Stimulated activated CD4-positive, alpha-beta T cell treated with anti-CD3 and anti-CD28 coated beads, TNF-alpha, amount 100 ng/mL, for 4 hours (primary cell): Measurements from ENCODE around the gene SNX10.

ENCODE experiments used
- DNase-seq, 3 experiments: peaks; one replicate each; pipeline ENCODE4 v3.0.0-alpha.2; 2020; ENCODE audit warnings: low read depth in 3 of 3

The SNX10 gene

DNA sequence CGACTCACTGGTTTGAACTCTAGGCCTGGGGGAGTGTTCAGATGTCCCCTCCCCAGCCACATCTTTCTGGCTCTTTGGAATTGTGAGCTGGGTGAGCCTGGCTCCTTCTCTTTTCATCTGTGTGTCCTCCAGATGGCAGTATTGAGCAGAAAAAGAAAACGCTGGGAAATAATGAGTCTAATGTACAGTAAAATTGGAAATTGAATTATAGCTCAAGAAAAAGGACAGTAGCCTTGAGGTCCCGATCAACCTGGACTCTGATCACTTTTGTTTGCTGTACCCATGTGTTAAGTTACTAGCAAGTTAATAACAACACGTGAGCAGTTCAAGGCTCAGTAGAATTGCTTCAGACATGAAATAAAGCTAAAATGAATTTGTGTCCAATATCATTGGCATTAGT is 77.9 kb downstream of the SNX10 start:
- no peak for DNase-seq

DNA sequence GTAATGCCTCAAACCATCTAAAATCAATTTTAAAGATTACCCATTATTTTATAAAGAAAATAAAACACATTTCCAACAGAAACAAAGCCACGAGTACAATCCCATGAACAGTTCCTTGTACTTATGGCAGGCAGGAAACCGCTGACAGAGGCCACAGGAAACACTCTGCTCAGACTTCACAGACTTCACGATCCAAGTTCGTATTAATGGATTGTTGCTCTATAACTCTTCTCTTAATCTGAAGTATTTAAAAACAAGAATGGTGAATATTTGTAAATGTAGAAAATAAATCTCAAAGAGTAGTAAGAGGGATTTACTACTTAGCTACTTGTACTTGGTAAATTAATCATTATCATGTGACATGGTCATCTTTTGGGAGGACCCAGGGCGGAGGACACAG is 78.3 kb downstream of the SNX10 start:
- DNase-seq, result no peak

DNA sequence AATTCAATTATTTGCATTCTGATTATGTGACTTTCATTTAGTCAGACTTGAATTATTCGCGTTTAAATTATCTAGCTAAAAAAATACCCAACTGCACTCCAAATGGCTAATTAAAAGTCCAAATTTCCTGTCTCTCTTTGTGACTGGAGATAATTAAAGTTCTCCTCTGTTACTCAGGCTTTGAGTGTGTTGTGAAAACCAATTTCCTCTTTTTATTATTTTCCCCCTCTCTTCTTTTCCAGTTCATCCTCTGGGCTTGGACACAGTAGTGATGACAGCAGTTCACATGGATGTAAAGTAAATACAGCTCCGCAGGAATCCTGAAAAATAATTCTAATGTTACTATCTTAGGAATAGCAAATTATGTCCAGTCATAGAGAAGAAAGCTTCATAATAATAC is 80.6 kb downstream of the SNX10 start:
- DNase-seq, result no peak

DNA sequence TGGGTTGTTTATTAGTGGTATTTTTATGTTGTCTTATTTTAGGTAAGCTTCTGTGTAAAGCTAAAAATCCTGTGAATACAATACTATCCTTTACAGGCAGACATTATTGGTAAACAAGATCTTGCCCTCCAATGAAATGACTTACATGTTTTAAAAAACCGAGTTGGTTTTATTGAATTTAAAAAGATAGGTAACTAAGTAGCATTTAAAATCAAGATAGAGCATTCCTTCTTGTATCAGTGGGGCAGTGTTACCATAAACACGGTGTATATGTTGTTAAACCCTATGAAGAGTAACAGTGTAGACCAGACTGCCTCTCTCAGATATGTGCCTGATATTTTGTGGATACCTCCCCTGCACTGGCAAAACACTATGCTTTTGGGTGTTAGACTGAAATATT is 81.0 kb downstream of the SNX10 start:
- no peak for DNase-seq

DNA sequence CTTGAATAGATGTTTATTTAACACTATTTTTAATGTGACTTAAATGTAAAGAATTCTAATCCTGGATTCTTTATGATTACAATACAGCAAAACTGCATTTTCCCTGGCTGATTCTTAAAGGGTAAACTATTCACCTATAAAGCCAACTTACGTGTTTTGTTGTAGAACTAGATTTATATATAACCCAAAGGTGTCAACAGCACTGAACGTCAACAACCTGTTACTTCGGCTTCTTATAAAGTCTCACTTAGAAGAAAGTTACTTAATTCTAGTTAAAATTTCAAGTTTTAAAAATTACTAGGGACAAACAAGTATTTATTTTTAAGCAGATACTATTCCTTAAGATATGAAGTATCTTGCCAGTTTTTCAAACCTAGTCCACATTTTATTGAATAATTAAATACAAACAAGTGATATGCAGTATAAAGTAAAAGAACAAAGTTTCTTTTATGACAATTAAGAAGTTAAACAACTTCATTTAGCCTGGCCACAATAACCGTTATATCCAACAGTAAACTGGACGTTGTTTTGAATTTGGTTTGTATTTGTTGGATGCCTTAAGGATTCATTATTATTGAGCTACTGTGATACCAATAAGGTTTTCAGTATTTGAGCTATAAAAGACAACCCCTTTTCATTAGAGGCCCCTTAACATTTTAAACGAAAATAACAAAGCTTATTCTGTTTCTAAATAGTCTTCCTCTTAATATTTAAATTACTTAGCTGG is 83.1 kb downstream of the SNX10 start:
- no peak for DNase-seq

DNA sequence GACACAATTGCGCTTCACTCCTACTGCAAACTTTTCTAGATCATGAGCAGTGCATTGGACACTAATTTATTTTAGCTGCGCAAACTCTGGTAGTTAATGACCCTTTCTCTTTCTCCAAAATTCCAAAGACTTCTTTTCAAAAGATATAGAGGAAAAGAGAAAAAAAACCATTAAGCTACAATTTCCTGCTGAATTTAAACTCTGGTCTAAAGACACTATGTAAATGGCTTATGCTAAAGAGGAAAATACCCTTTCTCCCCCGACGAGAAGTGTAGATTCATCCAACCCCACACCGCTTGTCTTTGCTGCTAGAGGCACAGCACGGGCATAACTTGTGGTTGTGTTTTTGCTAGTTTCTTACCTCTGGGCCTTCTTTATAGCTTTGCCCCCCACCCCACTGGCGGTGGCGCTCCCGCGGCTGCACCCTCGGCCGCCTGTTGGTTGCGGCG is 84.1 kb downstream of the SNX10 start:
- no peak for DNase-seq

DNA sequence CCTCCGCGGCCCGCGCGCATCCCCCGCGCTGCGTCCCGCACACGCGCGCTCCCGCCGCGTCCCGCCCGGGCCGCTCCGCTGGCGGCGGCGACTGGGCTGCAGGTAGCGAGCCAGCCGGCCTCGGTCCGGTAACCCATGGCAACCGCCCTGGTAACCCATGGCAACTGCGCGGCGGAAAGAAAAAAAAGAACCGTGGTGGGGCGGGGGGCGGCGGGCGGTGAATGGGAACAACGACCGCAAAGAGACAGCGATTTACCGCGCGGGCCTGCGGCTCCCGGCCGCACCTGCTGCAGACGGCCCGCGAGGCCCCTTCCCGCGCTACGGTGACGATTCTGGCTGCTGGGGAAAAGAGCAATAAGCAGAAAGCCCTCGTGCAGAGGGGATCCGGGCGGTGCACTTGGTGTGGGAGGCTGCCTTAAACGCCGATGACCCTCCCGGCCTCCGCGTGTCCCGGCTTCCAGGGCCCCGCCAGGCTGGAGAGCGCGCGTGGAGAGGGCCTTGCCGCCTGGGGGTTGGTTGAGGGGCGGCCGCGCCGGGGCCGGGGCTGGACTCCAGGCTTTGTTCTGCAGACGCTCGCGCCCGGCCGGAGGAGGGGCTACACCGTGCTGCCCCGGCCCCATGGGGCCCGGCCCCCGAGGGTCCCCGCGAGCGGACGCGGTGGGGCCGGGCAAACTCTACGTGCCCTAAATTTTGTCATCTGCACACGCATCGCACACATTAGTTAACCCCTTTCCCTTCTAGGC is 84.7 kb downstream of the SNX10 start:
- no peak for DNase-seq

DNA sequence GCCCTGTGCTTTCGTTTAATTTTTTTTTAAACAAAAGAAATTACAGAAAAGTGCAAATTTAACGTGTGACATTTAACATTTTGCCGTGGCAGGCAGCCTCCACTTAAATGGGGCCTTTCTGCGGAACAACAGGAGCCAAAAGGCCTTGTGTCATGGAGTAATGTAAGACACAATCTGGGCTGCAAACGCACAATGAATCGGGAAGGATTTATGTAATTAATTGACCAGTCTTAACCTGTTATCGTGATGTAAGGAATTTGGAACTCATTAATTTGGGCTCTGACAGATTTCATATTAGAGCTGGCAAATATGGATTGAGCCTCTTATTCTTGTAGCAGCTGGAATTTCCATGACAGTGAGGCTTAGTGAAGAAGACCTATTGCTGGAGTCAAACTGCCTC is 86.4 kb downstream of the SNX10 start:
- no peak for DNase-seq

DNA sequence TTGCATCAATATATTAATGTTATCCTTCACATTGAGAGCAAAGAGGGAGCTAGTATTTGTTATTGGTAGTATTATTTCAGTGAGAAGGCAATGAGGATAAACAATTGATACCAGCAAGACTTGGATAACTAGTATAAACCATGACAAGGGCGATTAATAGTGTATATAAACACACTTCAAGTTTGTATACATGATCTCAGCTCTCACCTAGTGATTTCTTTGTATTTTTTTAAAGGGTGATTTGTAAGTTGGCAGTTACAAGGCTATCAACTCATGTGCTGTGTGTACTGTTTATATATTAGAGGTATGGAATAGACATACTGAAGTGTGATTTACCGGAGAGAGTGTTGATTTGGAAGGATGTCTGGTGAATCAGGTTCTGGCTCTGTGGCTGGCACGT is 88.0 kb downstream of the SNX10 start:
- no peak for DNase-seq

DNA sequence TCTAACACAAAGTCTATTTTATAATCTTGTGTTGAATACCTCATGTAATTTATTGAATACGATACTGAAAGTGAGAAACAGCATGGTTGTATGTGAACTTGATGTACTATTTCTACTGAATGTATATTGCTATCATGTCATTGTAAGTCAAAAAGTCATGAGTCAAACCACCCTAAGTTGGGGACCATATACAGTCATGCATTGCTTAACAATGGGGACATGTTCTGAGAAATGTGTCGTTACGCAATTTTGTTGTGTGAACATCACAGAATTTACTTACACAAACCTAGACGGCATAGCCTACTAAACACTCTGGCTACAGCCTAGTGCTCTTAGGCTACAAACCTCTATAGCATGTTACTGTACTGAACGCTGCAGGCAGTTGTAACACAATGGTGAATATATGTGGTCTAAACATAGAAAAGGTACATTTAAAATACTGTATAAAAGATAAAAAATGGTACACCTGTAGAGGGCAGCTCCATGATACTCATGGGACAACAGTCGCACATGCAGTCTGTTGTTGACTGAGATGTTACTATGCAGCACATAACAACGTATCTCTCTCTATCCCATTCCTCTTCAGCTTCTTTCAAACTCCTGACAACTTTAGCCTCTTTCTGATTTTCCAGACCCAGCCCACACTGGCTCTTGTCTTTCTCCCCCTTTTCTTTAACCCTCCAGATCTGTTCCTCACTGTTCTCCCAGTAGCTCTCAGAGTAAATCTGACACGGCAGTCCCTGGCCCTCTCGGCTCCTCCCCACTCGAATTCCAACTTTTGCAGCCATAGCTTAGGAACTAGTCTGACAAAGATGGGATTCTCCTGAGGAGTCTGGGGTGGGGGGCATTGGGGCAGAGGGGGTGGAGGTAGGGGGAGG is 90.1 kb downstream of the SNX10 start:
- no peak for DNase-seq

DNA sequence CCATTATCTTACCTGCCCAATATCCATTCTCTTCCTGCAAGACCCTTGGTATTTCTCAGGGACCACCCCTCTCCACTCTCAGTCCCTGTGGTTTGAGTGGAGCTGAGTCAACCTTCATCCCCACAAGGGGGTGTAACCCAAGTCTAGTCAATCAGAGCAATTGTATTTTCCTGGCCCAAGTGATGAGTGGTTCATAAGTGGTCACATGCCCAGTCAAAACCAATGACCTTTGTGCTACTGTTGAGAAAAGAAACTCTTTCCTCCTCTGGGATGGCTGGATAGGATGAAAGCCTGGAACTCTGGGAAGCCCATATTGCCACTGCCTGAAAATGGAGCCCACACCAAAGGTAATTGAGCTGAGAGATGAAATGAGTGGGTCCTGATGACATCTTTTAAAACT is 93.6 kb downstream of the SNX10 start:
- no peak for DNase-seq

DNA sequence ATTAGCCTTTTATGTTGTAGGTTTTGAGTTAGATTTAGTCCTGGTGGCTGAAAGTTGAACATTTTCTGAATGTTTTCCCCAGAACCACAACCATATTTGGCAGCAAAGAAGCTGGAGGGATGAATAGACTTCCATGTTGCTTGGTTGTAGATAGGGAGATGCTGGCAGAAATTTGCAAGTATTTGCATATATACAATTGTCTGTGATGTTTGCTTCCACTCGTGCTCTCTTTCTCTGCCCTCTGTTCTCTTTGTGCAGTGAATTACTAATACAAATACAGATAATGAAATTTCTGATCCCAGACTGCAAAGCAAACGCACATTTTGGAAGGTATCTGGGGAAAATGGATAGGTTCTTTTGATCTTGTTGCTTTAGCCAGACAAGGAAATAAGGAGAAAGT is 96.1 kb downstream of the SNX10 start:
- no peak for DNase-seq

DNA sequence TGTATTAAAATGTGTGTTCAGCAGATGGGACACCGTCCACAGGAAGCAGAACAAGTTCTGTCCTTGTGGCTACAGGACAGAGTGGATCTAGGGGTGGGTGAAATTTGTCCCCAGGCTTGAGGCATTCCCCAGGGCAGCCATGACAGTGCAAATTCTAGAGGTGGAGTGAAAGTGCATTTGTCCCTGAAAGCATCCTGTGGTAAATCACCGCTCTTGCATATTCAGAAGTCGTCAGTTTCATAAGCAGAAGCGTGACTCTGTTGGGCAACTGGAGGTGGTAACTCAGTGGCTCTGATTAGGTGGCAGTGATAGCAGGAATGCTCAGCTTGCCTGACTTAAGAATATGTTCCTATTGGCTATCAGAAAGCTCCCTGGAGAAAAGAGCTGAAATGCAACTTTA is 96.6 kb downstream of the SNX10 start:
- no peak for DNase-seq

DNA sequence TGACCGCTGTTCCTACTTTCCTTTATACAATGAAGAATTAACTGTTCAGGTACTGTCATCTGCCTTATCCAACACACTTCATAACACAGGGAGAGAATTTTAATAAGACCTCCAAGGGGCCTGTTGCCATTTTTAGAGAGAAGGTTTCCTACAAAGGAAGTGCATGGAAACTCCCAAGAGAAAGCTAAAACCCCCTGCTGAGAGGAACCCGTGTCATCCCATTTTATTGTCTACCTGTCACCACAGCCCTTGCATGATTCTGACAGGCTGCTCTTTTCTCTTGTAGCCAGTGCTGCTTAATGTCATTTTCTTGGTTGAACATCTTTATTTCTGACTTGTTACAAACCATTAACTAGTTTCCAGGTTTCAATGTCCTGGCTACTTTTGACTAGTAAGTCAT is 98.4 kb downstream of the SNX10 start:
- DNase-seq, result no peak

DNA sequence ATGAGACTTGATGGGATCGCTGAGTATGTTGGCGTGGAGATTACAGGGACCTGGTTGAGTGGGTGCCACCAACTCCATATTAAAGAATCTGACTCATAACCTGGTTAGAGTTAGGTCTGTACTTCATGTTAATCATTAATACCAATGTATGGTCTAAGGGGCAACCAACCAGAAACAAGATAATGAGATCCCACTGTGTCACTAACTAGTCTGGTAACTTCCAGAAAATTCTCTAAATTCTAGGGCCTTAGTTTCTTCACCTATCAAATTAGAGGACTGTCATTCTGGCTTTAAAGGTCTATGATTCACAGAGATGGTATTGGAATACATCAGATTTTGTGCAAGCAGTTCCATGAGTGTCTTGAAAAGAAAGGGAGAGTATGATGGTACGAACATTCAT is 102.2 kb downstream of the SNX10 start:
- no peak for DNase-seq

DNA sequence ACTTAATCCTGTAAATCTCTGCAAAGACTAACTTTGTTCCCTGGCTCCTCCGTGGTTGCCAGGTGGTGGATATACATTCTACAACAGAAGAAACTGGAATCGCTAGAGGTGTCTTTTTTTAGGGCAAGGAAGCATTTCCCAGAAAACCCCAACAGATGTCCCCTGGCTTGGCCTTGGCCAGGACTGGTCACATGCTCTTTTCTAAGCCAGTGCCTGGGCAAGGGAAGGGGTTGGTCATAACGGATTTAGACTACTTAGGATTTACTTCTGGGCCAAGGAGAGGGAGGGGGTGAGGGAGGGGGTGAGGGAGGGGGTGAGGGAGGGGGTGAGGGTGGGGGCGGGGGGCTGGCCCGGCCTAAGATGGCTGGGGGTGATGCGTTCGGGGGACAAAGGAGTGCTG is 105.7 kb downstream of the SNX10 start:
- no peak for DNase-seq

DNA sequence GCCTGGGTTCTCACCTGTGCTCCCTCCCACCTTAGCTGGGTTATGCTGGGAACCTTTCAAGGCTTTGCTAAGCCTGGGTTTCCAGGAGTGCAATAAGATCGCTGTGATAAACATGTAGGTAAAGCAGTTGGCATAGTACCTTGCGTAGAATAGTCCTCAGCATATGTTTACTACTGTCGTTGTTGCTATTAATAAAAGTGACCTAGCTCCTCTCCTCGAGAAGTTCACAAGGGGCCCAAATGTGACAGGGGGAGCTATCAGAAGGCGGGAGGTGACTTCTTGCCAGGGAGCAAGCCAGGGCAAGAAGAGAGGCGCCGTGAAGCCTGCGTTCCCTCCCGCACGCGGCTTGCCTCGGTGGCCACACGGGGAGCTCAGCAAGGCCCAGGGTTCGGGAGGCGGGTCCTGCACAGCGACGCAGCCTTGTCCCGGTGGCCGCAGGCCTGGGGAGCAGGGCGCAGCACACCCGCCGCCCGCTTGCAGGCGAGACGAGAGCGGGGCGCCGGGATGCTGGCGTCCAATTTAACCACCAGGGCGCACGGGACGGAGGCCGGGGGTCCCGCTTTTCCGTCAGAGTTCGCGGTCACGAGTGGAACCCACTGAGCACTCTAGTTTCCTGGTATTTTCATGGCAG is 106.2 kb downstream of the SNX10 start:
- DNase-seq, result no peak

DNA sequence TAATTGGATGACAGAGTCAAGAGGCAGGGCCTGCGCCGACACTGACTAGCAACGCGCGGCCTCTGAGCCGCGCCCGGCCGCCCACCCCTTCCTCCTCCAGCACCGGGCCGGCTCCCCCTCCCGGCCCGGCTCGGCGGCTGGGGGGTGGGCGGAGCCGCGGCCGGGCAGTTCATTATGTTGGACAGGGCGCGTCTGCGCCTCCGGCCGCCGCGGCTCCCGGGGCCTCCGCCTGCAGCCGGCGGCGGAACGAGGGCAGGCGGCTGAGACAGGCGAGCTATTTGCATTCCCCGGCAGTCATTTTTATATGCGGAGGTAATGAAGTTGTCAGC is 106.7 kb downstream of the SNX10 start:
- peak in 2 of 3 experiments; percentile 8 to 16 for DNase-seq

DNA sequence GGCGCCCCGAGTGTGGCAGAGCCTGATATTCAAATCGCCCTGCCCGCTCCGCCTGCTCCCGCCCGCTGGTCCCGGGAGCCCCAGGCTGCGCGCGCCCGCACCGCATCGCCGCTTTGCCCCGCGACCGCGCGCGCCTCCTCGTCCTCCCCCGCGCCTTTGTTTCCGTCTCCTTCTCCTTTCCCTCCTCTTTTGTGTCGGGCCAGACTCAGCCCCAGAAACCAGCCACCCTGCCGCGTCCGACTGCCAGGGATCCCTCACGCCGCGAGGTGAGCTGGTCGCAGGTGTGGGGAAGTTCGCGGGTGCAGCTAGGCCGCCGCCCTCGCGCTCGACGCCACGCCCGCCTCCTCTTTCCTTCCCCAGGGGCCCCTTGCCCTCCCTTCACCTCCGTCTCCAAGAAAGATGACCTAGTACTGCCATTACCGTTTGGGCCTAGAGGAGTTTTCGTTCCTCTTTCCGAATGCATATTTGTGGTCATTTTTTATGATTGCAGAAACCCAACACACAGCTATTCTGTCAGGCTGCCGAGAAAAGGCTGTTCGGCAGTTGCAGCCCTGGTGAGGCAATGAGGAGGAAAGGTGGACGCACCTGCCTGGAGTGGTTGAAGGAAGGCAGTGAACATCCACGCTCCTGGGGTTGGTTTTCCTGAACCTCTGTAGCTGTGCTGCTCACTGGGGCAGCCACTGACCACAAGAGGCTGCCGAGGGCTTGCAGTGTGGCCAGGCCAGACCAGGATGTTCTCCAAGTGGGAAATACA is 107.3 kb downstream of the SNX10 start:
- no peak for DNase-seq

DNA sequence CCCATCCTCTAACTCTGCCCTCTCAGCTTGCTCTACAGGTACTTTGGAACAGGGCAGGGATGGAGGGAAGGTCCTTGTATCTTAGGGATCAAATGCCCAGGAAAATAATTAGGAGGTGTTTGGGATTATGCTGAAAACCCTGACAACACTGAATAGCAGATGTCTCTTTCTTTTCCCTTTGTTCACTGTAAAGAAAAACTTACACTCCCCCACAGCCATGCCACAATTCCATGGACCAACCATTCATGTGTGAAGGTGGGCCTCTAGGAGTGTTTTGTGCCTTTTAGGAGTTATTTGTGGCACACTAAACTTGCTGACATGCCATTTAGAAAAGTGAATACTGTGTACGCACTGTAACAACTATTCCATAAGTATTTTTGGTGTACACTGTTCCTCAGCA is 108.1 kb downstream of the SNX10 start:
- DNase-seq, result no peak

DNA sequence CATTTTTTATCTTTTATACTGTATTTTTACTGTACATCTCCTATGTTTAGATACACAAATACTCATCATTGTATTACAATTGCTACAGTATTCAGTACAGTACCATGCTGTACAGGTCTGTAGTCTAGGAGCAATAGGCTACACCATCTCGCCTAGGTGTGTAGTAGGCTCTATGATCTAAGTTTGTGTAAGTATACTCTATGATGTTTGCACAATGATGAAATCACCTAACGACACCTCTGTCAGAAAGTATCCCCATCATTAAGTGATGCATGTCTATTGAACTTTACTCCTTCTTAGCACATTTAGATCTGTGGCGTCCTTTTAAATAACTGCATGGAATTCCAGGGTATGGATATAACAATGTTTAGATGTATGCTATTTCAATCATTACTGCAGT is 112.0 kb downstream of the SNX10 start:
- no peak for DNase-seq
